Upper lobe of left lung (tissue), 4 donors: ENCODE measurements around the gene DIP2C.
"Not testable (repeated sequence)": the region's sequence is repeated elsewhere in the genome, so short reads cannot be mapped to it uniquely, and the experiment has no call there.

Experiments
- POLR2A ChIP-seq, 4 donors: fragments of 450-650 bp; IDR thresholded peaks; one replicate each; pipeline ENCODE4 v1.5.1; 2016 to 2017; ENCODE audit warnings: antibody characterized with exemption in 4 of 4, mild to moderate bottlenecking in 2 of 4
- TF ChIP-seq, protein P1 (sequence below), 6 experiments: fragments of 450-650 bp in 4 of 6; fragments of 200-600 bp in 2 of 6; sonication (generic) in 2 of 6; IDR thresholded peaks; one replicate each; pipeline ENCODE4 v1.5.1; 2016 to 2019; ENCODE audit warnings: antibody characterized with exemption in 6 of 6

- TF ChIP-seq, protein P1, sequence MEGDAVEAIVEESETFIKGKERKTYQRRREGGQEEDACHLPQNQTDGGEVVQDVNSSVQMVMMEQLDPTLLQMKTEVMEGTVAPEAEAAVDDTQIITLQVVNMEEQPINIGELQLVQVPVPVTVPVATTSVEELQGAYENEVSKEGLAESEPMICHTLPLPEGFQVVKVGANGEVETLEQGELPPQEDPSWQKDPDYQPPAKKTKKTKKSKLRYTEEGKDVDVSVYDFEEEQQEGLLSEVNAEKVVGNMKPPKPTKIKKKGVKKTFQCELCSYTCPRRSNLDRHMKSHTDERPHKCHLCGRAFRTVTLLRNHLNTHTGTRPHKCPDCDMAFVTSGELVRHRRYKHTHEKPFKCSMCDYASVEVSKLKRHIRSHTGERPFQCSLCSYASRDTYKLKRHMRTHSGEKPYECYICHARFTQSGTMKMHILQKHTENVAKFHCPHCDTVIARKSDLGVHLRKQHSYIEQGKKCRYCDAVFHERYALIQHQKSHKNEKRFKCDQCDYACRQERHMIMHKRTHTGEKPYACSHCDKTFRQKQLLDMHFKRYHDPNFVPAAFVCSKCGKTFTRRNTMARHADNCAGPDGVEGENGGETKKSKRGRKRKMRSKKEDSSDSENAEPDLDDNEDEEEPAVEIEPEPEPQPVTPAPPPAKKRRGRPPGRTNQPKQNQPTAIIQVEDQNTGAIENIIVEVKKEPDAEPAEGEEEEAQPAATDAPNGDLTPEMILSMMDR (IDR thresholded peaks at IDR 0.05), result not testable (repeated sequence)
- not testable (repeated sequence) for TF ChIP-seq POLR2A (IDR thresholded peaks at IDR 0.05)
Measured at GRCh38 chr10:347774-348173, 341.7 kb downstream of the DIP2C start.
